Uterus (tissue), 2 donors: Measurements from ENCODE around the gene AGPAT1.
"Not testable (repeated sequence)": the region's sequence is repeated elsewhere in the genome, so short reads cannot be mapped to it uniquely, and the experiment has no call there.

ENCODE experiments used
- POLR2A ChIP-seq, 2 donors: fragments of 450-650 bp; IDR thresholded peaks; one replicate each; pipeline ENCODE4 v1.6.1; 2016; ENCODE audit warnings: antibody characterized with exemption in 2 of 2, mild to moderate bottlenecking in 1 of 2, moderate library complexity in 1 of 2
- TF ChIP-seq, protein P1 (sequence below), 4 experiments: fragments of 200-600 bp in 2 of 4; fragments of 450-650 bp in 2 of 4; sonication (generic) in 2 of 4; IDR thresholded peaks; one replicate each; pipeline ENCODE4 v1.5.1; 2016 to 2019; ENCODE audit warnings: antibody characterized with exemption in 4 of 4, mild to moderate bottlenecking in 2 of 4, moderate library complexity in 1 of 4

DNA sequence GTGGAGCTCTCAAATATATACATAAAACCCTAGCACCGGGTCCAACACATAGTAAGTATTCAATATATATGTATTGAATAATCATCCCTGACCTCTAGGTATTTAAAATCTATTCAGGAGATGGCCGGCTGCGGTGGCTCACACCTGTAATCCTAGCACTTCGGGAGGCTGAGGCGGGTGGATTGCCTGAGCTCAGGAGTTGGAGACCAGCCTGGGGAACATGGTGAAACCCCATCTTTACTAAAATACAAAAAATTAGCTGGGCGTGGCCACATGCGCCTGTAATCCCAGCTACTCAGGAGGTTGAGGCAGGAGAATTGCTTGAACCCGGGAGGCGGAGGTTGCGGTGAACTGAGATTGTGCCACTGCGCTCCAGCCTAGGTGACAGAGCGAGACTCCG lies 17.2 kb upstream of the AGPAT1 start:
- TF ChIP-seq, protein P1, sequence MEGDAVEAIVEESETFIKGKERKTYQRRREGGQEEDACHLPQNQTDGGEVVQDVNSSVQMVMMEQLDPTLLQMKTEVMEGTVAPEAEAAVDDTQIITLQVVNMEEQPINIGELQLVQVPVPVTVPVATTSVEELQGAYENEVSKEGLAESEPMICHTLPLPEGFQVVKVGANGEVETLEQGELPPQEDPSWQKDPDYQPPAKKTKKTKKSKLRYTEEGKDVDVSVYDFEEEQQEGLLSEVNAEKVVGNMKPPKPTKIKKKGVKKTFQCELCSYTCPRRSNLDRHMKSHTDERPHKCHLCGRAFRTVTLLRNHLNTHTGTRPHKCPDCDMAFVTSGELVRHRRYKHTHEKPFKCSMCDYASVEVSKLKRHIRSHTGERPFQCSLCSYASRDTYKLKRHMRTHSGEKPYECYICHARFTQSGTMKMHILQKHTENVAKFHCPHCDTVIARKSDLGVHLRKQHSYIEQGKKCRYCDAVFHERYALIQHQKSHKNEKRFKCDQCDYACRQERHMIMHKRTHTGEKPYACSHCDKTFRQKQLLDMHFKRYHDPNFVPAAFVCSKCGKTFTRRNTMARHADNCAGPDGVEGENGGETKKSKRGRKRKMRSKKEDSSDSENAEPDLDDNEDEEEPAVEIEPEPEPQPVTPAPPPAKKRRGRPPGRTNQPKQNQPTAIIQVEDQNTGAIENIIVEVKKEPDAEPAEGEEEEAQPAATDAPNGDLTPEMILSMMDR (IDR thresholded peaks at IDR 0.05): not testable (repeated sequence)
- not testable (repeated sequence) for TF ChIP-seq POLR2A (IDR thresholded peaks at IDR 0.05)
